ENCODE measurements around the gene ZNF555.

Gene ZNF555

GRCh38 chr19:2827022-2827421 is 14.3 kb upstream of the ZNF555 start:
- no peak for DNase-seq

GRCh38 chr19:2827840-2828489 is 13.3 kb upstream of the ZNF555 start:
- DNase-seq: no peak

- DNase-seq: no peak
Measured at GRCh38 chr19:2834294-2834871, 6.9 kb upstream of the ZNF555 start.

- no peak for DNase-seq
Measured at GRCh38 chr19:2837430-2837829, 3.8 kb upstream of the ZNF555 start.

- DNase-seq: no peak
Measured at GRCh38 chr19:2841855-2842574, 740 bp downstream of the ZNF555 start.

- no peak for DNase-seq
Measured at GRCh38 chr19:2845107-2845506, 3.8 kb downstream of the ZNF555 start.

GRCh38 chr19:2846180-2846894 is 5.1 kb downstream of the ZNF555 start:
- DNase-seq: no peak

- DNase-seq: no peak
Measured at GRCh38 chr19:2847507-2847906, 6.2 kb downstream of the ZNF555 start.

GRCh38 chr19:2848616-2849015 is 7.3 kb downstream of the ZNF555 start:
- DNase-seq: no peak

GRCh38 chr19:2850256-2850925 is 9.1 kb downstream of the ZNF555 start:
- no peak for DNase-seq

GRCh38 chr19:2852598-2852997 is 11.3 kb downstream of the ZNF555 start:
- no peak for DNase-seq

GRCh38 chr19:2853015-2853606 is 11.8 kb downstream of the ZNF555 start:
- DNase-seq: no peak

GRCh38 chr19:2854849-2855248 is 13.6 kb downstream of the ZNF555 start:
- DNase-seq: no peak

GRCh38 chr19:2856457-2857050 is 15.3 kb downstream of the ZNF555 start:
- no peak for DNase-seq

- no peak for DNase-seq
Measured at GRCh38 chr19:2858864-2859263, 17.6 kb downstream of the ZNF555 start.

- DNase-seq: no peak
Measured at GRCh38 chr19:2863816-2864215, 22.5 kb downstream of the ZNF555 start.

GRCh38 chr19:2865334-2866100 is 24.2 kb downstream of the ZNF555 start:
- DNase-seq: no peak

- DNase-seq: no peak
Measured at GRCh38 chr19:2866495-2867024, 25.3 kb downstream of the ZNF555 start.

- DNase-seq: no peak
Measured at GRCh38 chr19:2867025-2867991, 26.0 kb downstream of the ZNF555 start, which contains the start of gene ZNF556. TSS of gene ZNF556 (plus strand) at chr19:2867335. CDS start at chr19:2867422, 87 bp downstream.

- DNase-seq: no peak
Measured at GRCh38 chr19:2869618-2870017, 28.3 kb downstream of the ZNF555 start.

Data from DMS79 treated with DMSO at 0.1 percent for 48 hours (cell line).